ENCODE data around the gene BTNL9. TPM values are rescaled to one million over a fixed set of nuclear protein-coding genes. Genes with fewer than 3 reads are reported as not detected.

Gene BTNL9
- total RNA-seq, 4 donors from 2014 or later, result 9.1 to 30.6 (median 15.0) TPM

GRCh38 chr5:181040631-181040945, 522 bp downstream of the BTNL9 start:
- H3K27me3 ChIP-seq, result peaks cover 0 to 68% (median 0%) of the 10 kb centered on the region in 4 donors
- TF ChIP-seq, protein P1, sequence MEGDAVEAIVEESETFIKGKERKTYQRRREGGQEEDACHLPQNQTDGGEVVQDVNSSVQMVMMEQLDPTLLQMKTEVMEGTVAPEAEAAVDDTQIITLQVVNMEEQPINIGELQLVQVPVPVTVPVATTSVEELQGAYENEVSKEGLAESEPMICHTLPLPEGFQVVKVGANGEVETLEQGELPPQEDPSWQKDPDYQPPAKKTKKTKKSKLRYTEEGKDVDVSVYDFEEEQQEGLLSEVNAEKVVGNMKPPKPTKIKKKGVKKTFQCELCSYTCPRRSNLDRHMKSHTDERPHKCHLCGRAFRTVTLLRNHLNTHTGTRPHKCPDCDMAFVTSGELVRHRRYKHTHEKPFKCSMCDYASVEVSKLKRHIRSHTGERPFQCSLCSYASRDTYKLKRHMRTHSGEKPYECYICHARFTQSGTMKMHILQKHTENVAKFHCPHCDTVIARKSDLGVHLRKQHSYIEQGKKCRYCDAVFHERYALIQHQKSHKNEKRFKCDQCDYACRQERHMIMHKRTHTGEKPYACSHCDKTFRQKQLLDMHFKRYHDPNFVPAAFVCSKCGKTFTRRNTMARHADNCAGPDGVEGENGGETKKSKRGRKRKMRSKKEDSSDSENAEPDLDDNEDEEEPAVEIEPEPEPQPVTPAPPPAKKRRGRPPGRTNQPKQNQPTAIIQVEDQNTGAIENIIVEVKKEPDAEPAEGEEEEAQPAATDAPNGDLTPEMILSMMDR (IDR thresholded peaks at IDR 0.05), result no peak
- TF ChIP-seq EP300 (IDR thresholded peaks at IDR 0.05) (no peak), POLR2AphosphoS5 (IDR thresholded peaks at IDR 0.05) (no peak), POLR2A (IDR thresholded peaks at IDR 0.05; ENCODE audit: low read depth) (no peak)
- H3K4me1 ChIP-seq, result peaks cover 0 to 5% (median 0%) of the 10 kb centered on the region in 4 donors
- 75% methylated on average over 8 of the region's 8 CpGs for whole genome bisulfite sequencing
- H3K36me3 ChIP-seq, result no peaks in the 10 kb centered on the region
- peak overlapping the region; percentile 27 to 33 (median 28) for H3K4me3 ChIP-seq
- H3K9me3 ChIP-seq, result no peaks in the 10 kb centered on the region
- DNase-seq (ENCODE audit: extremely low spot score), result peak; percentile 75
- H3K27ac ChIP-seq (replicated peaks in 1 of 4), result peak overlapping the region; percentile 3 to 36 (median 20)
- intact Hi-C loops (cut with DNase I), result no loop called here

- peaks cover 0 to 5% (median 0%) of the 10 kb centered on the region in 4 donors for H3K4me1 ChIP-seq
- WGBS, result 27% methylated on average over 6 of the region's 6 CpGs
- H3K4me3 ChIP-seq, result peak overlapping the region; percentile 27 to 33 (median 28)
- intact Hi-C loops (cut with DNase I), result no loop called here
- no peaks in the 10 kb centered on the region for H3K9me3 ChIP-seq
- peaks cover 0 to 69% (median under 1%) of the 10 kb centered on the region in 4 donors for H3K27me3 ChIP-seq
- TF ChIP-seq, protein P1 (IDR thresholded peaks at IDR 0.05), result no peak
- TF ChIP-seq POLR2AphosphoS5 (IDR thresholded peaks at IDR 0.05) (no peak), EP300 (IDR thresholded peaks at IDR 0.05) (no peak), POLR2A (IDR thresholded peaks at IDR 0.05; ENCODE audit: low read depth) (no peak)
- H3K36me3 ChIP-seq, result no peaks in the 10 kb centered on the region
- DNase-seq (ENCODE audit: extremely low spot score), result peak; percentile 88
- peak overlapping the region in 3 of 4 donors; percentile 3 to 35 (median 4) for H3K27ac ChIP-seq (replicated peaks in 1 of 4)
These were observed 977 bp downstream of the BTNL9 start for GRCh38 chr5:181041043-181041442.

- Histone ChIP-seq H3K4me3 (peak overlapping the region; percentile 15 to 33 (median 23)), H3K36me3 (no peaks in the 10 kb centered on the region), H3K4me1 (no peaks in the 10 kb centered on the region), H3K9me3 (no peaks in the 10 kb centered on the region), H3K27ac (replicated peaks in 1 of 4) (peak overlapping the region; percentile 7 to 23 (median 10)), H3K27me3 (peaks cover 0 to 69% (median 7%) of the 10 kb centered on the region in 4 donors)
- DNase-seq (ENCODE audit: extremely low spot score), result peak; percentile 87
- WGBS, result 59% methylated on average over 15 of the region's 15 CpGs
- TF ChIP-seq, protein P1 (IDR thresholded peaks at IDR 0.05), result no peak
- TF ChIP-seq POLR2AphosphoS5 (IDR thresholded peaks at IDR 0.05), result no peak
- TF ChIP-seq POLR2A (IDR thresholded peaks at IDR 0.05; ENCODE audit: low read depth), result no peak
- no peak for TF ChIP-seq EP300 (IDR thresholded peaks at IDR 0.05)
- intact Hi-C loops (cut with DNase I), result no loop called here
These were observed 2.1 kb downstream of the BTNL9 start for GRCh38 chr5:181042036-181042713.

GRCh38 chr5:181042722-181043121, 2.7 kb downstream of the BTNL9 start:
- H3K4me1 ChIP-seq, result no peaks in the 10 kb centered on the region
- DNase-seq (ENCODE audit: extremely low spot score), result no peak
- H3K27me3 ChIP-seq, result peaks cover 0 to 70% (median 8%) of the 10 kb centered on the region in 4 donors
- no peaks in the 10 kb centered on the region for H3K36me3 ChIP-seq
- H3K27ac ChIP-seq (replicated peaks in 1 of 4), result peak overlapping the region; percentile 7 to 23 (median 10)
- intact Hi-C loops (cut with DNase I), result no loop called here
- TF ChIP-seq EP300 (IDR thresholded peaks at IDR 0.05) (no peak), POLR2AphosphoS5 (IDR thresholded peaks at IDR 0.05) (no peak), POLR2A (IDR thresholded peaks at IDR 0.05; ENCODE audit: low read depth) (no peak)
- TF ChIP-seq, protein P1 (IDR thresholded peaks at IDR 0.05), result no peak
- 79% methylated on average over 11 of the region's 11 CpGs for WGBS
- no peaks in the 10 kb centered on the region for H3K9me3 ChIP-seq
- peak overlapping the region; percentile 15 to 33 (median 23) for H3K4me3 ChIP-seq
